B cell (primary cell): ENCODE results near the gene TGM6.

Experiments
- CTCF ChIP-seq: fragments of 200-600 bp; IDR thresholded peaks from one replicate; pipeline ENCODE4 v1.8.0; 2022; ENCODE audit warnings: antibody characterized with exemption, mild to moderate bottlenecking
- EZH2 ChIP-seq: IDR thresholded peaks from 2 replicates; pipeline ENCODE4 v1.6.1; 2012; ENCODE audit warnings: borderline replicate concordance, low read depth, mild to moderate bottlenecking, moderate library complexity, low read length; ENCODE audit not compliant: insufficient read depth, poor library complexity, severe bottlenecking

DNA sequence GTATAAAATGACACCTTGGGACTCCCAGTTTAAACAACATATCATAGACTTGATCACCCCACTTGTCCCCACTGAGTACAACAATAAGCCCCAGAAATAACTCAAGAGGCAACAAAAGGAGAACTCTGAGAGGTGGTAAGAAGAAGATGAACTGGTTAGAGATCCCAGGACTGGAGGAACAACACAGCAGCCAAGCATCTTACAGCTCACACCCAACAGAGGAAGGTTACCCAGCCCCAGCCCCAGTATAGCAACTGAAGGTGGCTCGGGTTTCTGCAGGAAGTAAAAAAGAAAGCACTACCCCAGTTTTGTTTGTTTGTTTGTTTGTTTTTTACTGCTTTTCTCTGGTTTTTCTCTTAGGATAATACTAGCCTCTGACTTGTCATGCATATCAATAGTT lies 17.1 kb upstream of the TGM6 start:
- TF ChIP-seq CTCF, result no peak
- no peak for TF ChIP-seq EZH2
